Natural killer cell (primary cell): ENCODE results near the gene CTIF. TPM values are rescaled to one million over a fixed set of nuclear protein-coding genes. Genes with fewer than 3 reads are reported as not detected.
A peak's percentile ranks its signal among the peaks of the same experiment; 100 is the strongest.

Experiments
- ATAC-seq, 3 donors: fragments of 150-1000 bp in 2 of 3; fragments of 200-7000 bp in 1 of 3; cut with Tn5 transposase; 1 replicate in 1 of 3; 2 replicates in 2 of 3; pipeline ENCODE4 v1.10.0; 2021; ENCODE audit warnings: mild to moderate bottlenecking in 2 of 3, moderate library complexity in 2 of 3
- DNase-seq, 2 donors: peaks; one replicate each; pipeline versions ENCODE4 v3.0.0 to v3.0.0-alpha.2; 2013 to 2021; ENCODE audit warnings: mixed read lengths in 1 of 2
- H3K27ac ChIP-seq: one replicate; pipeline ENCODE4 v1.5.1; 2013; ENCODE audit warnings: mild to moderate bottlenecking, low read length
- H3K27me3 ChIP-seq: one replicate; pipeline ENCODE4 v1.6.1; 2013; ENCODE audit warnings: low read length; ENCODE audit not compliant: control insufficient read depth, insufficient read depth
- H3K36me3 ChIP-seq: one replicate; pipeline ENCODE4 v1.6.1; 2013; ENCODE audit warnings: low read length; ENCODE audit not compliant: control insufficient read depth, insufficient read depth
- H3K4me1 ChIP-seq: one replicate; pipeline ENCODE4 v1.6.1; 2013; ENCODE audit warnings: low read length; ENCODE audit not compliant: control insufficient read depth, insufficient read depth
- H3K4me3 ChIP-seq: one replicate; pipeline ENCODE4 v1.5.1; 2013; ENCODE audit warnings: low read length
- H3K9me3 ChIP-seq: one replicate; pipeline ENCODE4 v1.6.1; 2013; ENCODE audit warnings: low read length; ENCODE audit not compliant: control insufficient read depth, insufficient read depth
- H3K27ac Mint-ChIP-seq, 2 donors: one replicate each; pipeline ENCODE4 v1.8.0; 2022; ENCODE audit warnings: mild to moderate bottlenecking in 2 of 2, mixed read lengths in 2 of 2, moderate library complexity in 1 of 2
- H3K27me3 Mint-ChIP-seq, 2 donors: one replicate each; pipeline ENCODE4 v1.8.0; 2022; ENCODE audit warnings: low read depth in 2 of 2, mixed read lengths in 2 of 2
- H3K36me3 Mint-ChIP-seq: one replicate; pipeline ENCODE4 v1.8.0; 2022; ENCODE audit warnings: mixed read lengths
- H3K4me1 Mint-ChIP-seq, 2 donors: one replicate each; pipeline ENCODE4 v1.8.0; 2022; ENCODE audit warnings: mixed read lengths in 2 of 2
- H3K4me3 Mint-ChIP-seq: one replicate; pipeline ENCODE4 v1.8.0; 2022; ENCODE audit warnings: mild to moderate bottlenecking, moderate library complexity, mixed read lengths
- H3K9me3 Mint-ChIP-seq, 2 donors: one replicate each; pipeline ENCODE4 v1.8.0; 2022; ENCODE audit warnings: mixed read lengths in 2 of 2
- CTCF ChIP-seq: fragments of 200-600 bp; IDR thresholded peaks from one replicate; pipeline ENCODE4 v1.8.0; 2022; ENCODE audit warnings: antibody characterized with exemption
- WGBS: methylation state at CpG from one replicate; pipeline ENCODE4 v1.1.7; 2013; ENCODE audit warnings: missing lambda C conversion rate; ENCODE audit not compliant: insufficient coverage; 5-methylcytosine and 5-hydroxymethylcytosine counted together
- intact Hi-C: fragments of 100-400 bp; cut with micrococcal nuclease; formaldehyde crosslinking; loops from one replicate; pipeline ENCODE4 v1.14.2; 2022
- total RNA-seq, 4 donors: library from RNA; stranded (reverse); fragments of 120-200 nt in 1 of 4; gene quantifications; one replicate each; pipeline versions ENCODE4 v1.2.3 to v1.2.4, GENCODE V29; 2013 to 2022

Gene CTIF
- total RNA-seq, 3 donors from 2014 or later (not counting 1 experiment from before 2014, with no cell fraction given): 6.9 to 10.2 (median 8.2) TPM

- no peaks in the 10 kb centered on the region for H3K27me3 Mint-ChIP-seq
Observed at GRCh38 chr18:48670751-48671560, 132.1 kb downstream of the CTIF start.

GRCh38 chr18:48671561-48671945 is 132.7 kb downstream of the CTIF start:
- Mint-ChIP-seq H3K4me1 (no peaks in the 10 kb centered on the region), H3K27me3 (no peaks in the 10 kb centered on the region), H3K27ac (no peak overlapping the region), H3K36me3 (peaks cover 8% of the 10 kb centered on the region), H3K9me3 (peaks cover 2 to 6% of the 10 kb centered on the region in 2 donors), H3K4me3 (no peak overlapping the region)
- intact Hi-C loops: loop anchor here (10.0 kb wide), 2 partner anchors 273 to 303 kb away; no protein-coding TSS in a partner anchor
- 80% methylated on average over 1 of the region's 1 CpG for whole genome bisulfite sequencing
- no peak for TF ChIP-seq CTCF
- Histone ChIP-seq H3K9me3 (peaks cover 8% of the 10 kb centered on the region), H3K4me1 (peaks cover 7% of the 10 kb centered on the region), H3K27ac (no peak overlapping the region), H3K36me3 (no peaks in the 10 kb centered on the region), H3K4me3 (no peak overlapping the region), H3K27me3 (no peaks in the 10 kb centered on the region)
- ATAC-seq: no peak
- no peak for DNase-seq

More at GRCh38 chr18:48670751-48671560, 132.1 kb downstream of the CTIF start:
- 94% methylated on average over 4 of the region's 4 CpGs for WGBS
- no peak overlapping the region for H3K27ac ChIP-seq
- no peaks in the 10 kb centered on the region for H3K36me3 ChIP-seq
- H3K27me3 ChIP-seq: no peaks in the 10 kb centered on the region
- Mint-ChIP-seq H3K4me3 (no peak overlapping the region), H3K27ac (no peak overlapping the region), H3K9me3 (peaks cover 4 to 6% of the 10 kb centered on the region in 2 donors), H3K4me1 (no peaks in the 10 kb centered on the region), H3K36me3 (peaks cover 8% of the 10 kb centered on the region)
- H3K4me3 ChIP-seq: no peak overlapping the region
- H3K9me3 ChIP-seq: peaks cover 8% of the 10 kb centered on the region
- peaks cover 7% of the 10 kb centered on the region for H3K4me1 ChIP-seq
- TF ChIP-seq CTCF: no peak
- DNase-seq (no peak), ATAC-seq (no peak)
- intact Hi-C loops: loop anchor here (10.0 kb wide), 2 partner anchors 274 to 304 kb away; no protein-coding TSS in a partner anchor

GRCh38 chr18:48672671-48673340 is 134.0 kb downstream of the CTIF start:
- 71% methylated on average over 6 of the region's 6 CpGs for WGBS
- no peaks in the 10 kb centered on the region for H3K4me1 Mint-ChIP-seq
- Histone ChIP-seq H3K4me3 (no peak overlapping the region), H3K36me3 (no peaks in the 10 kb centered on the region), H3K9me3 (peaks cover 8% of the 10 kb centered on the region), H3K27ac (no peak overlapping the region), H3K4me1 (peaks cover 7% of the 10 kb centered on the region), H3K27me3 (no peaks in the 10 kb centered on the region)
- no peak for TF ChIP-seq CTCF
- H3K9me3 Mint-ChIP-seq: peaks cover 2 to 6% of the 10 kb centered on the region in 2 donors
- H3K27ac Mint-ChIP-seq: peak overlapping the region in 1 of 2 donors; percentile 37
- no peak for DNase-seq
- H3K27me3 Mint-ChIP-seq: no peaks in the 10 kb centered on the region
- no peak for ATAC-seq
- intact Hi-C loops: loop anchor here (10.0 kb wide), 2 partner anchors 272 to 302 kb away; no protein-coding TSS in a partner anchor
- peaks cover 8% of the 10 kb centered on the region for H3K36me3 Mint-ChIP-seq
- H3K4me3 Mint-ChIP-seq: no peak overlapping the region
